Naive thymus-derived CD4-positive, alpha-beta T cell (primary cell): ENCODE results near the gene ZNF607. TPM values are rescaled to one million over a fixed set of nuclear protein-coding genes. Genes with fewer than 3 reads are reported as not detected.
"Not testable (repeated sequence)": the region's sequence is repeated elsewhere in the genome, so short reads cannot be mapped to it uniquely, and the experiment has no call there.

ENCODE experiments used
- ATAC-seq: fragments of 150-1000 bp; cut with Tn5 transposase; 2 replicates; pipeline ENCODE4 v1.10.0; 2021; ENCODE audit warnings: mild to moderate bottlenecking, moderate library complexity
- CTCF ChIA-PET: fragments of 350-600 bp; sonication (Branson Sonifier 250); formaldehyde crosslinking; loops from one replicate; lab custom pipeline; 2021; ENCODE audit warnings: antibody characterized with exemption; lab: Charles Lee
- POLR2A ChIA-PET: fragments of 350-600 bp; sonication (Branson Sonifier 250); formaldehyde crosslinking; loops from one replicate; lab custom pipeline; 2021; ENCODE audit warnings: antibody characterized with exemption, inconsistent platforms; lab: Charles Lee
- DNase-seq, 9 donors: peaks; one replicate each; pipeline versions ENCODE4 v3.0.0 to v3.0.0-alpha.2; 2020 to 2022; ENCODE audit warnings: mixed read lengths in 1 of 9
- H3K27ac ChIP-seq: one replicate; pipeline ENCODE4 v1.7.0; 2013; ENCODE audit warnings: mild to moderate bottlenecking, low read depth, low read length, moderate library complexity
- H3K27me3 ChIP-seq, 2 donors: one replicate each; pipeline ENCODE4 v1.7.0; 2013; ENCODE audit warnings: low read length in 2 of 2, mild to moderate bottlenecking in 2 of 2, moderate library complexity in 2 of 2; ENCODE audit not compliant: control insufficient read depth in 2 of 2, insufficient read depth in 2 of 2
- H3K36me3 ChIP-seq, 3 experiments: 1 replicate in 2 of 3; 2 replicates in 1 of 3; pipeline ENCODE4 v1.7.0; 2013; ENCODE audit warnings: low read length in 3 of 3, mild to moderate bottlenecking in 3 of 3, moderate library complexity in 1 of 3; ENCODE audit not compliant: insufficient read depth in 3 of 3, control insufficient read depth in 2 of 3
- H3K4me1 ChIP-seq, 2 donors: one replicate each; pipeline ENCODE4 v1.7.0; 2013; ENCODE audit warnings: low read length in 2 of 2, mild to moderate bottlenecking in 2 of 2, moderate library complexity in 1 of 2; ENCODE audit not compliant: control insufficient read depth in 2 of 2, insufficient read depth in 2 of 2
- H3K4me3 ChIP-seq: 2 replicates; pipeline ENCODE4 v1.7.0; 2013; ENCODE audit warnings: mild to moderate bottlenecking, low read length
- H3K9me3 ChIP-seq, 3 experiments: 1 replicate in 2 of 3; 2 replicates in 1 of 3; pipeline ENCODE4 v1.7.0; 2013; ENCODE audit warnings: low read length in 3 of 3; ENCODE audit not compliant: control insufficient read depth in 2 of 3
- H3K27ac Mint-ChIP-seq, 9 donors: one replicate each; pipeline ENCODE4 v1.8.0; 2020 to 2022; ENCODE audit warnings: mixed read lengths in 9 of 9, mild to moderate bottlenecking in 8 of 9, moderate library complexity in 5 of 9, inconsistent platforms in 2 of 9
- H3K27me3 Mint-ChIP-seq, 5 donors: one replicate each; pipeline ENCODE4 v1.8.0; 2021 to 2022; ENCODE audit warnings: mixed read lengths in 5 of 5, mild to moderate bottlenecking in 1 of 5
- H3K36me3 Mint-ChIP-seq, 5 donors: one replicate each; pipeline ENCODE4 v1.8.0; 2020 to 2022; ENCODE audit warnings: mixed read lengths in 5 of 5, mild to moderate bottlenecking in 3 of 5, inconsistent platforms in 1 of 5
- H3K4me1 Mint-ChIP-seq, 7 donors: one replicate each; pipeline ENCODE4 v1.8.0; 2020 to 2022; ENCODE audit warnings: mixed read lengths in 7 of 7, mild to moderate bottlenecking in 3 of 7, inconsistent platforms in 1 of 7
- H3K4me3 Mint-ChIP-seq, 10 donors: one replicate each; pipeline ENCODE4 v1.8.0; 2020 to 2022; ENCODE audit warnings: mild to moderate bottlenecking in 10 of 10, mixed read lengths in 10 of 10, moderate library complexity in 6 of 10, inconsistent platforms in 2 of 10
- H3K9me3 Mint-ChIP-seq, 11 donors: one replicate each; pipeline ENCODE4 v1.8.0; 2020 to 2022; ENCODE audit warnings: mixed read lengths in 11 of 11, mild to moderate bottlenecking in 4 of 11, inconsistent platforms in 1 of 11, moderate library complexity in 1 of 11
- intact Hi-C, 2 donors: fragments of 100-400 bp; cut with micrococcal nuclease; formaldehyde crosslinking; loops; one replicate each; pipeline ENCODE4 v1.15.1; 2023
- polyA plus RNA-seq, 2 donors: library from polyadenylated mRNA; unstranded; fragments of 300-500 nt; fragmentation: Illumina TruSeq; gene quantifications; one replicate each; pipeline ENCODE4 v1.2.3, GENCODE V29; 2021
- total RNA-seq, 6 experiments: library from RNA in 5 of 6; stranded (reverse) in 5 of 6; gene quantifications; 1 replicate in 5 of 6; 2 replicates in 1 of 6; pipeline ENCODE4 v1.2.3 and lab custom pipeline; 2021 to 2026

ZNF607 gene
- total and polyA plus RNA-seq, 7 experiments from 2014 or later: 2.0 to 10.8 (median 5.1) TPM

GRCh38 chr19:37692956-37693620, 26.5 kb downstream of the ZNF607 start:
- Mint-ChIP-seq H3K4me1 (peaks cover 5 to 17% (median 11%) of the 10 kb centered on the region in 7 donors), H3K27ac (peak overlapping the region in 2 of 9 donors; percentile 17 to 36), H3K36me3 (peaks cover 0 to 43% (median 24%) of the 10 kb centered on the region in 5 donors), H3K4me3 (peak overlapping the region in 9 of 10 donors; percentile 23 to 98 (median 51)), H3K9me3 (peaks cover 6 to 69% (median 22%) of the 10 kb centered on the region in 11 donors), H3K27me3 (no peaks in the 10 kb centered on the region)
- Histone ChIP-seq H3K27ac (no peak overlapping the region), H3K4me3 (no peak overlapping the region), H3K9me3 (peaks cover 0 to 20% (median 0%) of the 10 kb centered on the region in 3 experiments), H3K36me3 (peaks cover 0 to 10% (median 0%) of the 10 kb centered on the region in 3 experiments), H3K4me1 (peaks cover 0 to 4% of the 10 kb centered on the region in 2 donors), H3K27me3 (no peaks in the 10 kb centered on the region)
- ChIA-PET POLR2A (interaction anchor here (1.0 to 2.4 kb wide), 4 partner anchors 26 to 226 kb away, joined by 4 to 10 read pairs (median 6); partner anchors contain the start of genes ZNF540, ZNF569, ZNF571 and ZNF573), CTCF (interaction anchor here (0.6 to 1.1 kb wide), 2 partner anchors 86 to 642 kb away, joined by 3 read pairs; partner anchors contain the start of gene ZNF573)
- ATAC-seq (no peak), DNase-seq (no peak)
- intact Hi-C loops: loop anchor here in 1 of 2 donors (1.0 to 10.0 kb wide), 10 partner anchors 26 to 720 kb away; partner anchors contain the start of genes ZFP30, ZNF383, ZNF420 and ZNF540

GRCh38 chr19:37691881-37692504, 27.6 kb downstream of the ZNF607 start:
- no peaks in the 10 kb centered on the region for H3K27me3 ChIP-seq
- ATAC-seq (peak; percentile 97), DNase-seq (peak; percentile 52 to 83 (median 73))
- H3K36me3 ChIP-seq: peaks cover 0 to 7% (median 0%) of the 10 kb centered on the region in 3 experiments
- peak overlapping the region; percentile 82 for H3K27ac ChIP-seq
- ChIA-PET CTCF (interaction anchor here (1.1 kb wide), 1 partner anchor 87 kb away, joined by 3 read pairs; the partner anchor contains the start of gene ZNF573), POLR2A (interaction anchor here (0.5 to 2.4 kb wide), 8 partner anchors 27 to 225 kb away, joined by 3 to 10 read pairs (median 4); partner anchors contain the start of genes ZNF540, ZNF569, ZNF571 and ZNF573)
- peaks cover 4 to 39% (median 21%) of the 10 kb centered on the region in 5 donors for H3K36me3 Mint-ChIP-seq
- peaks cover 0 to 4% of the 10 kb centered on the region in 2 donors for H3K4me1 ChIP-seq
- H3K27ac Mint-ChIP-seq: peak overlapping the region; percentile 69 to 98 (median 96)
- peak overlapping the region; percentile 95 for H3K4me3 ChIP-seq
- H3K9me3 ChIP-seq: peaks cover 0 to 13% (median 0%) of the 10 kb centered on the region in 3 experiments
- H3K4me1 Mint-ChIP-seq: peaks cover 5 to 17% (median 11%) of the 10 kb centered on the region in 7 donors
- H3K27me3 Mint-ChIP-seq: no peaks in the 10 kb centered on the region
- peak overlapping the region; percentile 83 to 98 (median 96) for H3K4me3 Mint-ChIP-seq
- intact Hi-C loops: loop anchor here in 1 of 2 donors (1.0 to 10.0 kb wide), 10 partner anchors 27 to 719 kb away; partner anchors contain the start of genes ZFP30, ZNF383, ZNF420 and ZNF540
- peaks cover 0 to 67% (median 15%) of the 10 kb centered on the region in 11 donors for H3K9me3 Mint-ChIP-seq

- intact Hi-C loops: no loop called here
- Mint-ChIP-seq H3K27ac (no peak overlapping the region), H3K9me3 (peaks cover 8 to 85% (median 31%) of the 10 kb centered on the region in 11 donors), H3K4me1 (no peaks in the 10 kb centered on the region), H3K36me3 (peaks cover 0 to 61% (median 48%) of the 10 kb centered on the region in 5 donors), H3K4me3 (no peak overlapping the region), H3K27me3 (no peaks in the 10 kb centered on the region)
- POLR2A ChIA-PET: no interaction called here
- ATAC-seq (no peak), DNase-seq (no peak)
- no peaks in the 10 kb centered on the region for H3K27me3 ChIP-seq
- no peak overlapping the region for H3K4me3 ChIP-seq
- no peak overlapping the region for H3K27ac ChIP-seq
- no peaks in the 10 kb centered on the region for H3K4me1 ChIP-seq
- CTCF ChIA-PET: no interaction called here
- peaks cover 0 to 4% (median 0%) of the 10 kb centered on the region in 3 experiments for H3K36me3 ChIP-seq
- peaks cover 0 to 36% (median 3%) of the 10 kb centered on the region in 3 experiments for H3K9me3 ChIP-seq
These were observed 36.0 kb downstream of the ZNF607 start for GRCh38 chr19:37683520-37683919.

GRCh38 chr19:37669450-37669914, 50.1 kb downstream of the ZNF607 start:
- H3K4me1 Mint-ChIP-seq: no peaks in the 10 kb centered on the region
- Histone ChIP-seq H3K4me3 (no peak overlapping the region), H3K36me3 (no peaks in the 10 kb centered on the region), H3K9me3 (peaks cover 12 to 77% (median 23%) of the 10 kb centered on the region in 3 experiments), H3K27me3 (no peaks in the 10 kb centered on the region), H3K4me1 (no peaks in the 10 kb centered on the region), H3K27ac (no peak overlapping the region)
- H3K9me3 Mint-ChIP-seq: peaks cover 8 to 94% (median 70%) of the 10 kb centered on the region in 11 donors
- POLR2A ChIA-PET: no interaction called here
- CTCF ChIA-PET: interaction anchor here (0.6 kb wide), 1 partner anchor 220 kb away, joined by 4 read pairs; no protein-coding TSS in a partner anchor
- DNase-seq (no peak), ATAC-seq (no peak)
- H3K36me3 Mint-ChIP-seq: peaks cover 4 to 25% (median 9%) of the 10 kb centered on the region in 5 donors
- H3K27me3 Mint-ChIP-seq: no peaks in the 10 kb centered on the region
- intact Hi-C loops: no loop called here
- no peak overlapping the region for H3K4me3 Mint-ChIP-seq
- no peak overlapping the region for H3K27ac Mint-ChIP-seq

GRCh38 chr19:37657157-37657556, 62.4 kb downstream of the ZNF607 start:
- H3K4me1 ChIP-seq: peaks cover 8 to 16% of the 10 kb centered on the region in 2 donors
- POLR2A ChIA-PET: interaction anchor here (0.6 to 1.1 kb wide), 5 partner anchors 122 to 1469 kb away, joined by 3 to 6 read pairs (median 3); partner anchors contain the start of genes ZNF569 and ZNF573
- Mint-ChIP-seq H3K4me1 (peaks cover 28 to 40% (median 33%) of the 10 kb centered on the region in 7 donors), H3K36me3 (peaks cover 0 to 22% (median 10%) of the 10 kb centered on the region in 5 donors), H3K9me3 (peaks cover 0 to 41% (median 6%) of the 10 kb centered on the region in 11 donors), H3K4me3 (peak overlapping the region; percentile 5 to 99 (median 96)), H3K27ac (peak overlapping the region in 4 of 9 donors; percentile 81 to 97 (median 90))
- H3K9me3 ChIP-seq, H3K27me3 ChIP-seq, CTCF ChIA-PET, H3K27ac ChIP-seq, DNase-seq, H3K4me3 ChIP-seq, ATAC-seq, H3K27me3 Mint-ChIP-seq: not testable (repeated sequence)
- H3K36me3 ChIP-seq: peaks cover 0 to 15% (median 0%) of the 10 kb centered on the region in 3 experiments
- intact Hi-C loops: loop anchor here (5.0 to 10.0 kb wide), 7 partner anchors 442 to 1442 kb away; partner anchors contain the start of genes KCNK6 (in 1 of the 2), YIF1B (in 1 of the 2), ZNF146 (in 1 of the 2) and ZNF383 (in 1 of the 2)
